ENCODE measurements around the gene COQ10A. TPM values are rescaled to one million over a fixed set of nuclear protein-coding genes. Genes with fewer than 3 reads are reported as not detected.

The COQ10A gene
- total and polyA plus RNA-seq, 10 of the 15 experiments (the other 5 are each of a cell fraction or from before 2014, with no cell fraction given) = 3.3 to 19.5 (median 6.9) TPM

- TF ChIP-seq IRF3 (IDR thresholded peaks at IDR 0.05) = no peak; the same call in 1 of the 2 replicates
Observed at GRCh38 chr12:56266693-56267442, at the start of gene COQ10A (continued).

DNA sequence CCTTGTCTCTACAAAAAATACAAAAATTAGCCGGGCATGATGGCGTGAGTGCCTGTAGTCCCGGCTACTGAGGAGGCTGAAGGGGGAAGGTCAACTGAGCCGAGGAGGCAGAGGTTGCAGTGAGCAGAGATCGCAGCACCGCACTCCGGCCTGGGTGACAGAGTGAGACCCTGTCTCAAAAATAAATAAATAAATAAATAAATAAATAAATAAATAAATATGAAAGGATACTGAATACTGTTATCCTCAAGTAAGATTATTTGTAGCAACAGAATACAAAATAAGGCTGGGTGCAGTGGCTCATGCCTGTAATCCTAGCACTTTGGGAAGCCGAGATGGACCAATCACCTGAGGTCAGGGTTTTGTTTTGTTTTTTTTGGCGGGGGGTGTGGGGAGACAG is 46.9 kb upstream of the COQ10A start:
- H3K4me3 ChIP-seq = 0 out of 2 replicates have a peak overlapping the region, but pooled peaks have one; percentile 91
- no peak overlapping the region for H3K27ac ChIP-seq (ENCODE audit: control insufficient read depth, insufficient read depth)
- FAIRE-seq (no peak), ATAC-seq (no peak), DNase-seq (ENCODE audit: low read depth, low spot score) (no peak)
- H3K36me3 ChIP-seq (ENCODE audit: control insufficient read depth in 2 of 2, insufficient read depth in 2 of 2, low read length in 1 of 2) = peaks cover 0 to 4% of the 10 kb centered on the region in 2 experiments; a peak in 3 of 4 replicates
- WGBS (ENCODE audit: insufficient coverage, insufficient replicate concordance, low lambda C conversion rate, missing lambda C conversion rate) = 97% methylated on average over 9 of the region's 9 CpGs
- no peaks in the 10 kb centered on the region for H4K20me1 ChIP-seq (ENCODE audit: control insufficient read depth, insufficient read depth)
- no TSS peak for BruUV-seq (replicated peaks)
- in situ Hi-C loops (cut with MboI) (no loop called here), intact Hi-C loops (cut with micrococcal nuclease; ENCODE audit: unreplicated experiment) (no loop called here)
- H3K27me3 ChIP-seq (replicated peaks in 1 of 2; ENCODE audit: control insufficient read depth in 2 of 2, insufficient read depth in 2 of 2, low read length in 1 of 2) = no peaks in the 10 kb centered on the region
- no peak overlapping the region for H2AFZ ChIP-seq (ENCODE audit: control insufficient read depth, low read depth, low read length)
- CTCF ChIA-PET = interaction anchor here (0.7 to 4.2 kb wide), 5 partner anchors 13 to 241 kb away, joined by 3 to 107 read pairs (median 5); partner anchors contain the start of genes ESYT1 and SMARCC2
- POLR2A ChIA-PET = interaction anchor here (1.3 to 4.0 kb wide), 5 partner anchors 12 to 114 kb away, joined by 3 to 68 read pairs (median 24); partner anchors contain the start of genes ESYT1 and SMARCC2
- peak overlapping the region; percentile 17; the same call in 1 of the 2 replicates for H3K4me2 ChIP-seq (ENCODE audit: control insufficient read depth, insufficient read depth)
- H3K9me3 ChIP-seq (replicated peaks; ENCODE audit: control insufficient read depth, insufficient read depth, low read length) = no peaks in the 10 kb centered on the region; the same call in 2 of the 3 replicates
- H3K79me2 ChIP-seq (ENCODE audit: control insufficient read depth, insufficient read depth, low read length) = peaks cover 25% of the 10 kb centered on the region
- H3K4me1 ChIP-seq (ENCODE audit: control insufficient read depth, insufficient read depth, low read length) = 0 out of 2 replicates have a peak, but pooled peaks cover 3% of the 10 kb centered on the region
- RAD21 ChIA-PET (ENCODE audit: unreplicated experiment) = interaction anchor here (1.2 to 3.5 kb wide), 3 partner anchors 15 to 482 kb away, joined by 3 to 41 read pairs (median 32); partner anchors contain the start of gene SMARCC2
- no peak overlapping the region for H3K9ac ChIP-seq (ENCODE audit: control insufficient read depth, insufficient read depth, low read length)
- SMC1A ChIA-PET (ENCODE audit: uncharacterized antibody, unreplicated experiment) = interaction anchor here (0.7 to 3.4 kb wide), 5 partner anchors 11 to 295 kb away, joined by 3 to 33 read pairs (median 9); partner anchors contain the start of gene ZC3H10
- TF ChIP-seq ZSCAN29 (IDR thresholded peaks at IDR 0.05) = no peak
- no peak for TF ChIP-seq ZNF384 (IDR thresholded peaks at IDR 0.05; ENCODE audit: borderline replicate concordance, low read depth, low read length)
- TF ChIP-seq HCFC1 (IDR thresholded peaks at IDR 0.05; ENCODE audit: low read length) = no peak
- no peak for TF ChIP-seq NFXL1 (IDR thresholded peaks at IDR 0.05; ENCODE audit: borderline replicate concordance)
- no peak for TF ChIP-seq BACH1 (IDR thresholded peaks at IDR 0.05; ENCODE audit: borderline replicate concordance)
- no peak for TF ChIP-seq DPF2 (IDR thresholded peaks at IDR 0.05)
- TF ChIP-seq, protein P1, sequence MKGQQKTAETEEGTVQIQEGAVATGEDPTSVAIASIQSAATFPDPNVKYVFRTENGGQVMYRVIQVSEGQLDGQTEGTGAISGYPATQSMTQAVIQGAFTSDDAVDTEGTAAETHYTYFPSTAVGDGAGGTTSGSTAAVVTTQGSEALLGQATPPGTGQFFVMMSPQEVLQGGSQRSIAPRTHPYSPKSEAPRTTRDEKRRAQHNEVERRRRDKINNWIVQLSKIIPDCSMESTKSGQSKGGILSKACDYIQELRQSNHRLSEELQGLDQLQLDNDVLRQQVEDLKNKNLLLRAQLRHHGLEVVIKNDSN (IDR thresholded peaks at IDR 0.05; ENCODE audit: borderline replicate concordance, extremely low read length, insufficient read depth, low read depth, low read length) = no peak
- TF ChIP-seq MYB (IDR thresholded peaks at IDR 0.05; ENCODE audit: borderline replicate concordance, low read depth, low read length) = no peak
- TF ChIP-seq, protein P2, sequence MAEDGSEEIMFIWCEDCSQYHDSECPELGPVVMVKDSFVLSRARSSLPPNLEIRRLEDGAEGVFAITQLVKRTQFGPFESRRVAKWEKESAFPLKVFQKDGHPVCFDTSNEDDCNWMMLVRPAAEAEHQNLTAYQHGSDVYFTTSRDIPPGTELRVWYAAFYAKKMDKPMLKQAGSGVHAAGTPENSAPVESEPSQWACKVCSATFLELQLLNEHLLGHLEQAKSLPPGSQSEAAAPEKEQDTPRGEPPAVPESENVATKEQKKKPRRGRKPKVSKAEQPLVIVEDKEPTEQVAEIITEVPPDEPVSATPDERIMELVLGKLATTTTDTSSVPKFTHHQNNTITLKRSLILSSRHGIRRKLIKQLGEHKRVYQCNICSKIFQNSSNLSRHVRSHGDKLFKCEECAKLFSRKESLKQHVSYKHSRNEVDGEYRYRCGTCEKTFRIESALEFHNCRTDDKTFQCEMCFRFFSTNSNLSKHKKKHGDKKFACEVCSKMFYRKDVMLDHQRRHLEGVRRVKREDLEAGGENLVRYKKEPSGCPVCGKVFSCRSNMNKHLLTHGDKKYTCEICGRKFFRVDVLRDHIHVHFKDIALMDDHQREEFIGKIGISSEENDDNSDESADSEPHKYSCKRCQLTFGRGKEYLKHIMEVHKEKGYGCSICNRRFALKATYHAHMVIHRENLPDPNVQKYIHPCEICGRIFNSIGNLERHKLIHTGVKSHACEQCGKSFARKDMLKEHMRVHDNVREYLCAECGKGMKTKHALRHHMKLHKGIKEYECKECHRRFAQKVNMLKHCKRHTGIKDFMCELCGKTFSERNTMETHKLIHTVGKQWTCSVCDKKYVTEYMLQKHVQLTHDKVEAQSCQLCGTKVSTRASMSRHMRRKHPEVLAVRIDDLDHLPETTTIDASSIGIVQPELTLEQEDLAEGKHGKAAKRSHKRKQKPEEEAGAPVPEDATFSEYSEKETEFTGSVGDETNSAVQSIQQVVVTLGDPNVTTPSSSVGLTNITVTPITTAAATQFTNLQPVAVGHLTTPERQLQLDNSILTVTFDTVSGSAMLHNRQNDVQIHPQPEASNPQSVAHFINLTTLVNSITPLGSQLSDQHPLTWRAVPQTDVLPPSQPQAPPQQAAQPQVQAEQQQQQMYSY (CRISPR knock-in tag; IDR thresholded peaks at IDR 0.05) = no peak
- TF ChIP-seq NBN (IDR thresholded peaks at IDR 0.05) = no peak
- TF ChIP-seq BMI1 (IDR thresholded peaks at IDR 0.05; ENCODE audit: borderline replicate concordance) = no peak
- TF ChIP-seq CREB1 (IDR thresholded peaks at IDR 0.05; ENCODE audit: low read depth) = no peak
